Measurements from ENCODE around the gene PEMT. TPM values are rescaled to one million over a fixed set of nuclear protein-coding genes. Genes with fewer than 3 reads are reported as not detected.
A peak's percentile ranks its signal among the peaks of the same experiment; 100 is the strongest.

The PEMT gene
- total and polyA plus RNA-seq, 10 donors, result 8.9 to 21.3 (median 14.8) TPM

DNA sequence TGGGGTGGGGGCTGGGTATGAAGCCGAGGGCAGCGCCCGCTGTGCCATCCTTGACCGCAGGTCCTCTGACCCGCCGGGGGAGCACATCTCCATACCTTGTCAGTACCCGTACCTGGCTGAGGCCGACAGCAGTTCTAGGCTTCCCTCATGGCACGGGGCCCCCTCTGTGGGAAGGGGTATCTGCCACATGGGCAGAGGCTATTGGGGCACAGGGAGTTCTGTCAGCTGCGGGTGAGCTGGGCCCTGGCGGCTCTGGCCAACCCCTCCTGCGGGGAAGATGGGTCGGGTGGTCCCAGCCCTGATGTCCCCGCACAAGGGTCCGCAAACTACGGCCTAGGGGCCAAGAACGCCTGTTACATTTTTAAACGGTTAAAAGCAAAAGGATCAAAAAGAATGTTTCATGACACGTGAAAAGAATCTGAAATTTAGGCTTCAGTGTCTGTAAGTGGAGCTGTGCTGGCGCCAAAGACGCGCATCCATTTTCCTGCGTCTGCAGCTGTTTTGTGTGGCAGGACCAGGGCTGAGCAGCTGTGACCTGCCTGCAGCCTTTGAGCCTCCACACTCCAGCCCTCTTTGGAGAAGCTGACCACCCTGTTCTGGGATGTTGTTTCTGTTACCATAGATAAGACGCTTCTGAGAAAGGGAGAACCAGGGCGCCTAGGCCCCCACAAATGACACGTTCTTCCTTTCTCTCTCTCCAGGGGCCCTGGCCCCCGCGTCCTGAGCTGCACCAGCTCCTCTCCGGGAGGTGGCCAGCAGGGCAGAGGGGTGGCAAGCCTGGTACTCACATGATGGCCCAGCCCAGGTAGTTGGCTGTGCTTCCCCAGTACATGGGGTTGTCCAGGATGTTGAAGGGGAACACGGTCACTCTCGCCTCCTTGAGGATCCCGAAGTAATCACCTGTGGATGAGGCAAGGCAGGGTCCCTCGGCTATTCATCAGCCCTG, 82.6 kb downstream of the PEMT start:
- Histone ChIP-seq H3K27me3 (replicated peaks in 1 of 7) (no peaks in the 10 kb centered on the region), H3K27ac (no peak overlapping the region), H3K4me3 (no peak overlapping the region), H3K36me3 (peaks cover 0 to 4% (median 0%) of the 10 kb centered on the region in 6 donors), H3K9me3 (no peaks in the 10 kb centered on the region), H3K4me1 (peaks cover 0 to 19% (median 11%) of the 10 kb centered on the region in 6 donors)
- peak; percentile 67 for DNase-seq
- intact Hi-C loops (cut with DNase I; ENCODE audit: low total_unique reads), result loop anchor here (10.0 kb wide), 1 partner anchor 106 kb away; no protein-coding TSS in a partner anchor
- TF ChIP-seq POLR2A (IDR thresholded peaks at IDR 0.05), result no peak
- TF ChIP-seq POLR2AphosphoS5 (IDR thresholded peaks at IDR 0.05), result no peak
- TF ChIP-seq, protein P1, sequence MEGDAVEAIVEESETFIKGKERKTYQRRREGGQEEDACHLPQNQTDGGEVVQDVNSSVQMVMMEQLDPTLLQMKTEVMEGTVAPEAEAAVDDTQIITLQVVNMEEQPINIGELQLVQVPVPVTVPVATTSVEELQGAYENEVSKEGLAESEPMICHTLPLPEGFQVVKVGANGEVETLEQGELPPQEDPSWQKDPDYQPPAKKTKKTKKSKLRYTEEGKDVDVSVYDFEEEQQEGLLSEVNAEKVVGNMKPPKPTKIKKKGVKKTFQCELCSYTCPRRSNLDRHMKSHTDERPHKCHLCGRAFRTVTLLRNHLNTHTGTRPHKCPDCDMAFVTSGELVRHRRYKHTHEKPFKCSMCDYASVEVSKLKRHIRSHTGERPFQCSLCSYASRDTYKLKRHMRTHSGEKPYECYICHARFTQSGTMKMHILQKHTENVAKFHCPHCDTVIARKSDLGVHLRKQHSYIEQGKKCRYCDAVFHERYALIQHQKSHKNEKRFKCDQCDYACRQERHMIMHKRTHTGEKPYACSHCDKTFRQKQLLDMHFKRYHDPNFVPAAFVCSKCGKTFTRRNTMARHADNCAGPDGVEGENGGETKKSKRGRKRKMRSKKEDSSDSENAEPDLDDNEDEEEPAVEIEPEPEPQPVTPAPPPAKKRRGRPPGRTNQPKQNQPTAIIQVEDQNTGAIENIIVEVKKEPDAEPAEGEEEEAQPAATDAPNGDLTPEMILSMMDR (IDR thresholded peaks at IDR 0.05 in 8 of 11, conservative IDR thresholded peaks at IDR 0.05 in 3 of 11), result no peak
- 89 to 96% (median 92%) methylated on average over 28 to 33 of the region's 33 CpGs for WGBS, 5 donors

DNA sequence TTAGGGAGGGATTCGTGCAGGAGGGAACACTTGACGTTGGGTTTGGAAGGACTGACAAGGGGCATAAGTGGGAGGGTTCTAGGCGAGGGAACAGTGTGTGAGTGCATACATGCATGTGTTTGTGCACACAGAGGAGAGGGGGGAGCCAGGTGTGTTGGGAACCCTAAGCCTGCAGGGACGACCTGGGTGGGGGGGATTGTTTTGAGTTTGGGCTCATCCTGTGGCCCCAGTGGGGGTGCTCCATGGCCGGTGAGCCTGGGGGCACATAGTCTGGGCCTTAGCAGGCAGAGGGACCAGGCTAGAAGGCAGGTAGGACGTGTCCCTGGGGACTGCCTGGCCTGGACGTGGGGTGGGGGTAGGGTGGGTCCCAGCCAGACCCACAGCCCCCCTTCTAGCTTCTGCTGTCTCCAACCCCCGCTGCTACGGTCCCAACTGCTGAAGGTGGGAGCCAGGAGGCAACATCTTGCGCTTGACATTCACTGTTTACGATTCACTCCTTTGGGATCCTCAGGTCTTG, 83.4 kb downstream of the PEMT start:
- peaks cover 0 to 19% (median 11%) of the 10 kb centered on the region in 6 donors for H3K4me1 ChIP-seq
- TF ChIP-seq, protein P1 (IDR thresholded peaks at IDR 0.05 in 8 of 11, conservative IDR thresholded peaks at IDR 0.05 in 3 of 11), result no peak
- TF ChIP-seq POLR2AphosphoS5 (IDR thresholded peaks at IDR 0.05) (no peak), POLR2A (IDR thresholded peaks at IDR 0.05) (no peak)
- H3K27me3 ChIP-seq (replicated peaks in 1 of 7), result no peaks in the 10 kb centered on the region
- WGBS, 5 donors, result 88 to 91% (median 89%) methylated on average over 7 to 11 of the region's 11 CpGs
- no peak overlapping the region for H3K4me3 ChIP-seq
- intact Hi-C loops (cut with DNase I; ENCODE audit: low total_unique reads), result loop anchor here (10.0 kb wide), 1 partner anchor 107 kb away; no protein-coding TSS in a partner anchor
- no peak for DNase-seq
- H3K27ac ChIP-seq, result no peak overlapping the region
- peaks cover 0 to 4% (median 0%) of the 10 kb centered on the region in 6 donors for H3K36me3 ChIP-seq
- H3K9me3 ChIP-seq, result no peaks in the 10 kb centered on the region

DNA sequence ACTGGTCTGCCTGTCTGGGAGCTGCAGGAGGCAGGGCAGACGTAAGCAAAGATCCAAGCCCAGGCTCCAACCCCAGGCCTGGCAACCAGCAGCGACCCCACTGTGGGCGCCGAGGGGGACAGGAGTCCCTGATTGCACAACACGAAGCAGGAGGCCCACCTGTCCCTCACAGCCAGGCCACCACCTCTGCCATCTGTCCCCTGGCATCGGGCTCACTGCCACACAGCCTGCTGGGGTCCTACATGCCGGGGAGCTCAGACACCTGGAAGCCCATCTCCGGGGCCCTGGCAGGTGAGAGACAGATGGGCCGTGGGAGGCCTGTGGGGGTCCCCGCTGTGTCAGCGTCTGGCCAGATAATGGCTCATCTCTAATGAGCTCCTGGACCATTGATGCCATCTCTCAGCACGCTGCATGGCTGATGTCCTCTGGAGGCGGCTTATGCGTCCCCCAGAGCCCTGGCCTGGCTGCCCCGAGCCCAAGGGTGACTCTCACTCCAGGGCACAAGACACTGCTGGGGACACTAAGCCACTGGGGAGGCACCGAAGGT, 84.0 kb downstream of the PEMT start:
- no peak for TF ChIP-seq POLR2AphosphoS5 (IDR thresholded peaks at IDR 0.05)
- TF ChIP-seq, protein P1 (IDR thresholded peaks at IDR 0.05 in 8 of 11, conservative IDR thresholded peaks at IDR 0.05 in 3 of 11), result no peak
- TF ChIP-seq POLR2A (IDR thresholded peaks at IDR 0.05), result no peak
- intact Hi-C loops (cut with DNase I; ENCODE audit: low total_unique reads), result loop anchor here (10.0 kb wide), 1 partner anchor 107 kb away; no protein-coding TSS in a partner anchor
- WGBS, 5 donors, result 85 to 93% (median 89%) methylated on average over 10 to 16 of the region's 16 CpGs
- no peaks in the 10 kb centered on the region for H3K27me3 ChIP-seq (replicated peaks in 1 of 7)
- H3K36me3 ChIP-seq, result peaks cover 0 to 4% (median 0%) of the 10 kb centered on the region in 6 donors
- H3K27ac ChIP-seq, result peak overlapping the region in 5 of 8 donors; percentile 55 to 75 (median 66)
- no peak for DNase-seq
- H3K4me1 ChIP-seq, result peaks cover 0 to 19% (median 11%) of the 10 kb centered on the region in 6 donors
- no peak overlapping the region for H3K4me3 ChIP-seq
- H3K9me3 ChIP-seq, result no peaks in the 10 kb centered on the region
